HEK293T (cell line): ENCODE results near the gene C2orf81.

ENCODE experiments used
- ARNT ChIP-seq: fragments of 450-650 bp; IDR thresholded peaks from 2 replicates; pipeline ENCODE4 v1.6.1; 2017; ENCODE audit warnings: mild to moderate bottlenecking
- BHLHE40 ChIP-seq: fragments of 450-650 bp; IDR thresholded peaks from 2 replicates; pipeline ENCODE4 v1.6.1; 2016; ENCODE audit warnings: mild to moderate bottlenecking, moderate library complexity, borderline replicate concordance
- CTBP1 ChIP-seq: fragments of 450-650 bp; IDR thresholded peaks from 2 replicates; pipeline ENCODE4 v1.6.1; 2016; ENCODE audit warnings: borderline replicate concordance
- ELF4 ChIP-seq: fragments of 450-650 bp; IDR thresholded peaks from 2 replicates; pipeline ENCODE4 v1.6.1; 2017; ENCODE audit warnings: antibody characterized with exemption
- FOXA1 ChIP-seq: fragments of 450-650 bp; IDR thresholded peaks from 2 replicates; pipeline ENCODE4 v1.6.1; 2016; ENCODE audit warnings: mild to moderate bottlenecking
- FOXK2 ChIP-seq: fragments of 450-650 bp; IDR thresholded peaks from 2 replicates; pipeline ENCODE4 v1.6.1; 2016; ENCODE audit warnings: mild to moderate bottlenecking
- FOXM1 ChIP-seq: fragments of 450-650 bp; IDR thresholded peaks from 2 replicates; pipeline ENCODE4 v1.6.1; 2017; ENCODE audit warnings: mild to moderate bottlenecking, borderline replicate concordance
- HDGF ChIP-seq: fragments of 450-650 bp; IDR thresholded peaks from 2 replicates; pipeline ENCODE4 v1.6.1; 2017; ENCODE audit warnings: antibody characterized with exemption, borderline replicate concordance
- LEF1 ChIP-seq: fragments of 450-650 bp; IDR thresholded peaks from 2 replicates; pipeline ENCODE4 v1.6.1; 2017; ENCODE audit warnings: mild to moderate bottlenecking, borderline replicate concordance
- NFRKB ChIP-seq: fragments of 450-650 bp; IDR thresholded peaks from 2 replicates; pipeline ENCODE4 v1.6.1; 2016; ENCODE audit warnings: mild to moderate bottlenecking, moderate library complexity
- SP1 ChIP-seq: fragments of 450-650 bp; IDR thresholded peaks from 2 replicates; pipeline ENCODE4 v1.6.1; 2017
- SUZ12 ChIP-seq: fragments of 450-650 bp; IDR thresholded peaks from 2 replicates; pipeline ENCODE4 v1.6.1; 2016; ENCODE audit warnings: mild to moderate bottlenecking
- TARDBP ChIP-seq: fragments of 450-650 bp; IDR thresholded peaks from 2 replicates; pipeline ENCODE4 v1.6.1; 2016

- TF ChIP-seq NFRKB (no peak), HDGF (no peak), TARDBP (no peak), FOXK2 (no peak), LEF1 (no peak), SP1 (no peak), SUZ12 (no peak), CTBP1 (no peak), BHLHE40 (no peak), FOXA1 (no peak), ELF4 (no peak), ARNT (no peak), FOXM1 (no peak)
Observed at GRCh38 chr2:74390606-74391005, 30.8 kb downstream of the C2orf81 start.
